GM12874 (cell line): ENCODE results near the gene NLN.

Experiments used
- CTCF ChIP-seq: IDR thresholded peaks from 2 replicates; pipeline ENCODE4 v1.5.1; 2011; ENCODE audit warnings: low read depth, mild to moderate bottlenecking, control low read depth, low read length, moderate library complexity; ENCODE audit not compliant: insufficient read depth

NLN gene

GRCh38 chr5:65799857-65800256, 77.9 kb downstream of the NLN start:
- no peak for TF ChIP-seq CTCF

GRCh38 chr5:65800775-65801174, 78.8 kb downstream of the NLN start:
- no peak for TF ChIP-seq CTCF

- no peak for TF ChIP-seq CTCF
Measured at GRCh38 chr5:65801352-65801783, 79.4 kb downstream of the NLN start.

DNA sequence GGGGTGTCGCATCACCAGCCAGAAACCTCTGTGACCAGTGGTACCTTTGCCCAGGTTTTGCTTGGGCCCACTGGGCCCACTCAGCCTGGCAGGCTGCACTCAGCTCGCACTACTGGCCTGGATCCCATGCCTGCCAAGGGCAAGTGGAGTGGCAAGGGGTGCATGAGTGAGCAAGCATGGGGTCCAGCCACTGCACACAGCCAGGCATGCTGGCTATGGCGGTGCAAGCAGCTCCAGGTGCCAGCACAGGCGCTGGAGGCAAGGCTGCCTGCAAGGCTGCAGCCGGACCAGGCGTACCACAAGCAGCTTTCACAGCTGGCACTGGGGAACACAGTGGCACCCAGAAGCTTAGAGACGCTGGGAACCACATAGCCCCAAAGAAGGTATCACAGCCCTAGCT, 80.1 kb downstream of the NLN start:
- no peak for TF ChIP-seq CTCF

- TF ChIP-seq CTCF: no peak
Measured at GRCh38 chr5:65802820-65803219, 80.8 kb downstream of the NLN start.

DNA sequence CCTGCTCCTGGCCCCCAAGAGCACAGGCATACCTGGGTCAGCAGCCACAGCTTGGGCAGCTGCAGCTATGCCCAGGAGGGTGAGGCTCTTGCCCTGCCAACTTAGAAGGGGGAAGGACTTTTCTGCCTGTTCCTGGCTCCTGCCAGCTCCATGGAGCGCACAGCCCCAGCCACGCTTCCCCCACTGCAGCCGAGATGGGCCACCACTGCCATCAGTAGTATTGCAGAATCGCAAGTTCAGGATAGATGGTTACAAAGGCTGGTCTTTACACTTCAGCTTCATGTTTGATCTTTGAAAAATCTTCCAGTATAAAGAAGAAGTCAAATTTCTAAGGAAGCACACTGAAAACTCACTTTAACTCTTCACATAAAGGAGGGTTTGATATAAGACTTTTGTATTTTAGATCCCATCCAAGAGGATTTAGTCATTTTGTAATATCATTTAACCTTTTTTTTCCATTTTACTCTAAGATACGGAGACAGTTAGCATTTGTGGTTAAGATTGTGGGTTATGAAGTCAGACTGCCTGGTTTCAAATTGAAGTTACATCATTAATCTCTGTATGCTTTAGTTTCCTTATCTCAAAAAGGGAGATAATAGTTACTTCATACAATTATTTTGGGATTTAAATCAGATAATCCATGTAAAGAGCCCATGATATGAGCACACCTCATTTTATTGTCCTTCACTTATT, 81.8 kb downstream of the NLN start:
- TF ChIP-seq CTCF: no peak

- TF ChIP-seq CTCF: no peak
Measured at GRCh38 chr5:65805089-65805488, 83.1 kb downstream of the NLN start.
